HG03571 (cell line): ENCODE data around the gene DUSP5.
"Not testable (repeated sequence)": the region's sequence is repeated elsewhere in the genome, so short reads cannot be mapped to it uniquely, and the experiment has no call there.

Experiments used
- ATAC-seq: cut with Tn5 transposase; IDR thresholded peaks from one replicate; pipeline ENCODE4 v1.9.1; 2021; ENCODE audit not compliant: unreplicated experiment

DUSP5 gene

GRCh38 chr10:110497438-110498086 is at the start of gene DUSP5:
Gene DUSP5, plus strand, starts transcription at chr10:110497907. Its CDS starts 215 bp downstream, at chr10:110498122.
- ATAC-seq = peak; percentile 50

- ATAC-seq = no peak
Observed at GRCh38 chr10:110448682-110449418, 48.9 kb upstream of the DUSP5 start.

GRCh38 chr10:110455446-110455845 is 42.3 kb upstream of the DUSP5 start:
- ATAC-seq = no peak

- no peak for ATAC-seq
Observed at GRCh38 chr10:110456046-110456445, 41.7 kb upstream of the DUSP5 start.

GRCh38 chr10:110456523-110457091 is 41.1 kb upstream of the DUSP5 start:
- ATAC-seq = no peak

- no peak for ATAC-seq
Observed at GRCh38 chr10:110457851-110458250, 39.9 kb upstream of the DUSP5 start.

- ATAC-seq = no peak
Observed at GRCh38 chr10:110458266-110458920, 39.3 kb upstream of the DUSP5 start.

GRCh38 chr10:110459600-110459999 is 38.1 kb upstream of the DUSP5 start:
- ATAC-seq = no peak

- ATAC-seq = no peak
Observed at GRCh38 chr10:110460111-110460809, 37.4 kb upstream of the DUSP5 start.

GRCh38 chr10:110461088-110461487 is 36.6 kb upstream of the DUSP5 start:
- no peak for ATAC-seq

- ATAC-seq = no peak
Observed at GRCh38 chr10:110461530-110461929, 36.2 kb upstream of the DUSP5 start.

GRCh38 chr10:110462166-110463095 is 35.3 kb upstream of the DUSP5 start:
- ATAC-seq = no peak

GRCh38 chr10:110468258-110468657 is 29.4 kb upstream of the DUSP5 start:
- not testable (repeated sequence) for ATAC-seq

GRCh38 chr10:110470541-110470940 is 27.2 kb upstream of the DUSP5 start:
- ATAC-seq = not testable (repeated sequence)

GRCh38 chr10:110471566-110472139 is 26.1 kb upstream of the DUSP5 start:
- no peak for ATAC-seq

- ATAC-seq = no peak
Observed at GRCh38 chr10:110474017-110474416, 23.7 kb upstream of the DUSP5 start.

- no peak for ATAC-seq
Observed at GRCh38 chr10:110474826-110475225, 22.9 kb upstream of the DUSP5 start.

- no peak for ATAC-seq
Observed at GRCh38 chr10:110475722-110476515, 21.8 kb upstream of the DUSP5 start.

- ATAC-seq = no peak
Observed at GRCh38 chr10:110479710-110480109, 18.0 kb upstream of the DUSP5 start.
